Endothelial cell of umbilical vein (primary cell): ENCODE data around the gene ATP6V1B1. TPM values are rescaled to one million over a fixed set of nuclear protein-coding genes. Genes with fewer than 3 reads are reported as not detected.

Experiments
- BruUV-seq: library from RNA; stranded (reverse); fragments of 400-500 nt; replicated peaks from 2 replicates; lab custom pipeline; 2021; lab: Mats Ljungman, UMichigan
- CTCF ChIA-PET: fragments of 300-600, 350-600 bp; sonication (Branson Sonifier 250); formaldehyde crosslinking; loops from one replicate; lab custom pipeline; 2021; ENCODE audit warnings: antibody characterized with exemption, inconsistent platforms; lab: Charles Lee
- POLR2A ChIA-PET: fragments of 300-600, 350-600 bp; sonication (Branson Sonifier 250); formaldehyde crosslinking; loops from one replicate; lab custom pipeline; 2021; ENCODE audit warnings: antibody characterized with exemption, inconsistent platforms; lab: Charles Lee
- DNase-seq: peaks from one replicate; pipeline ENCODE4 v3.0.0-alpha.2; 2011; ENCODE audit warnings: low read depth, low spot score
- FAIRE-seq: peaks from 2 replicates; lab custom pipeline; 2011; peaks lifted over from hg19 to GRCh38; lab: Jason Lieb, UNC
- H2AFZ ChIP-seq: 2 replicates; pipeline ENCODE4 v1.6.0; 2012; ENCODE audit warnings: low read depth, low read length, control low read depth, inconsistent platforms
- H3K27ac ChIP-seq: 2 replicates; pipeline ENCODE4 v1.5.1; 2011; ENCODE audit warnings: low read depth, mild to moderate bottlenecking, control low read depth, low read length, moderate library complexity; ENCODE audit not compliant: insufficient read depth
- H3K27me3 ChIP-seq, 2 experiments: 2 replicates each; pipeline versions ENCODE4 v1.6.0 to v1.6.1; 2011; ENCODE audit warnings: low read length in 2 of 2, mixed read lengths in 1 of 2; ENCODE audit not compliant: control insufficient read depth in 2 of 2, insufficient read depth in 2 of 2
- H3K36me3 ChIP-seq, 2 experiments: 2 replicates in 1 of 2; 3 replicates in 1 of 2; pipeline ENCODE4 v1.5.1; 2011; ENCODE audit warnings: low read length in 2 of 2, mild to moderate bottlenecking in 1 of 2, moderate library complexity in 1 of 2; ENCODE audit not compliant: control insufficient read depth in 2 of 2, insufficient read depth in 2 of 2; ENCODE audit errors: extremely low read depth in 1 of 2
- H3K4me1 ChIP-seq: 3 replicates; pipeline ENCODE4 v1.5.1; 2011; ENCODE audit warnings: mild to moderate bottlenecking, low read length; ENCODE audit not compliant: control insufficient read depth, insufficient read depth; ENCODE audit errors: extremely low read depth
- H3K4me2 ChIP-seq: 2 replicates; pipeline ENCODE4 v1.6.1; 2011; ENCODE audit warnings: low read length, control low read depth, mixed read lengths; ENCODE audit not compliant: insufficient read depth
- H3K4me3 ChIP-seq, 3 experiments: fragments of 200-600 bp in 1 of 3; sonication (generic), shearing (Covaris generic) in 1 of 3; replicated peaks in 1 of 3; 2 replicates each; pipeline ENCODE4 v1.5.1; 2011 to 2016; ENCODE audit warnings: control low read depth in 3 of 3, low read length in 3 of 3, mild to moderate bottlenecking in 2 of 3, inconsistent platforms in 1 of 3, low read depth in 1 of 3, moderate library complexity in 1 of 3; ENCODE audit not compliant: insufficient read depth in 1 of 3
- H3K79me2 ChIP-seq: 2 replicates; pipeline ENCODE4 v1.6.0; 2012; ENCODE audit warnings: low read length, inconsistent platforms; ENCODE audit not compliant: control insufficient read depth, insufficient read depth
- H3K9ac ChIP-seq: replicated peaks from 2 replicates; pipeline ENCODE3; 2011; ENCODE audit warnings: low read length, control low read depth; ENCODE audit not compliant: insufficient read depth; ENCODE audit errors: extremely low read depth
- H3K9me1 ChIP-seq: replicated peaks from 3 replicates; pipeline ENCODE4 v1.6.0; 2011; ENCODE audit warnings: mild to moderate bottlenecking, low read length; ENCODE audit not compliant: control insufficient read depth, insufficient read depth; ENCODE audit errors: extremely low read depth
- H3K9me3 ChIP-seq: replicated peaks from 2 replicates; pipeline ENCODE4 v1.5.1; 2012; ENCODE audit warnings: low read length, inconsistent platforms; ENCODE audit not compliant: control insufficient read depth, insufficient read depth
- H4K20me1 ChIP-seq: replicated peaks from 2 replicates; pipeline ENCODE3; 2011; ENCODE audit warnings: mild to moderate bottlenecking, low read length; ENCODE audit not compliant: control insufficient read depth, insufficient read depth; ENCODE audit errors: extremely low read depth
- CTCF ChIP-seq, 2 donors: IDR thresholded peaks; 1 replicate in 1 of 2; 2 replicates in 1 of 2; pipeline ENCODE4 v1.5.1; 2011; ENCODE audit warnings: low read length in 2 of 2, mild to moderate bottlenecking in 2 of 2, moderate library complexity in 2 of 2, control low read depth in 1 of 2, inconsistent platforms in 1 of 2, low read depth in 1 of 2; ENCODE audit not compliant: insufficient read depth in 1 of 2; ENCODE audit errors: extremely low read depth in 1 of 2
- FOS ChIP-seq: IDR thresholded peaks from 2 replicates; pipeline ENCODE4 v1.6.1; 2011; ENCODE audit warnings: mild to moderate bottlenecking, low read length, moderate library complexity, borderline replicate concordance; ENCODE audit not compliant: insufficient read depth
- JUN ChIP-seq: IDR thresholded peaks from 2 replicates; pipeline ENCODE4 v1.6.1; 2011; ENCODE audit warnings: borderline replicate concordance, low read depth; ENCODE audit not compliant: insufficient read length, insufficient read depth
- POLR2A ChIP-seq: IDR thresholded peaks from 2 replicates; pipeline ENCODE4 v1.6.1; 2012; ENCODE audit warnings: low read depth, mild to moderate bottlenecking, control low read depth, low read length
- dilution Hi-C: fragments of 300-500 bp; cut with MboI; formaldehyde crosslinking; loops from one replicate; pipeline ENCODE4 v1.15.0; 2019; ENCODE audit warnings: low sequenced_read_pairs; ENCODE audit not compliant: extremely low pct_ligation_motif_present
- intact Hi-C: fragments of 100-400 bp; cut with micrococcal nuclease; formaldehyde crosslinking; loops from one replicate; pipeline ENCODE4 v1.10.0; 2022
- polyA plus RNA-seq, 4 experiments: library from polyadenylated mRNA; depleted of rRNA in 3 of 4; stranded (reverse) in 3 of 4; unstranded in 1 of 4; fragments of >200 nt; gene quantifications; 2 replicates each; pipeline versions ENCODE4 v1.2.1 to v1.2.3, GENCODE V29; 2011 to 2012; ENCODE audit warnings: missing spikeins in 1 of 4
- total RNA-seq: library from RNA; stranded (reverse); gene quantifications from 2 replicates; pipeline ENCODE4 v1.2.3, GENCODE V29; 2021
- TF ChIP-seq, protein P1 (sequence below): IDR thresholded peaks from 2 replicates; pipeline ENCODE4 v1.6.1; 2011; ENCODE audit not compliant: insufficient read depth, insufficient read length

ATP6V1B1 gene
- total and polyA plus RNA-seq, 2 donors (not counting 3 experiments of a cell fraction or from before 2014, with no cell fraction given), result 0.77 TPM; not detected in 1

DNA sequence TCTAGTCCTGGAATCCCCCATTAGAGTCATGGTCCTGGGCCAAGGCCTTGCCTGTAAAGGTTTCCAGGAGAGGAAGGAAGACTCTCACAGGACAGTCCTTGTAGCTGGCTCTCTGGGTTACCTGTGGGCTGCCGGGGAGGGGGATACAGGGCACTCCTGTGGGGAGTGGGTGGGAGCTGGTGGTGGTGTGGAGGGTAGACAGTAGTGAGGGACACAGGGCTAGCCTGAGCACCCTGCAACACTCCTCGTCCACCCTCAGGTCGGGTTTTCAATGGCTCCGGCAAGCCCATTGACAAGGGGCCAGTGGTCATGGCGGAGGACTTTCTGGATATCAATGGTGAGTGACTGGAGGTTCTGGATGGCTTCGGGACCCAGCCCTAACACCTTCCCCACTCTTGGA is 23.1 kb downstream of the ATP6V1B1 start:
- H2AFZ ChIP-seq, result no peak overlapping the region
- H3K4me2 ChIP-seq, result no peak overlapping the region
- H3K4me3 ChIP-seq, result no peak overlapping the region
- H3K27ac ChIP-seq, result no peak overlapping the region
- BruUV-seq, result no TSS peak
- TF ChIP-seq CTCF (IDR thresholded peaks at IDR 0.05; ENCODE audit: extremely low read depth in 1 of 2, insufficient read depth in 1 of 2, low read depth in 1 of 2, low read length in 2 of 2) (no peak), JUN (no peak)
- TF ChIP-seq, protein P1, sequence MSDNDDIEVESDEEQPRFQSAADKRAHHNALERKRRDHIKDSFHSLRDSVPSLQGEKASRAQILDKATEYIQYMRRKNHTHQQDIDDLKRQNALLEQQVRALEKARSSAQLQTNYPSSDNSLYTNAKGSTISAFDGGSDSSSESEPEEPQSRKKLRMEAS, result no peak
- H3K4me1 ChIP-seq, result peaks cover 3% of the 10 kb centered on the region
- intact Hi-C loops, result no loop called here
- dilution Hi-C loops, result no loop called here
- peaks cover 21 to 32% of the 10 kb centered on the region in 2 experiments for H3K27me3 ChIP-seq
- no peak for DNase-seq
- no peaks in the 10 kb centered on the region for H3K36me3 ChIP-seq
- no peaks in the 10 kb centered on the region for H3K9me3 ChIP-seq
- no peak overlapping the region for H3K9ac ChIP-seq
- no peak for FAIRE-seq
- POLR2A ChIA-PET, result no interaction called here
- H3K9me1 ChIP-seq, result no peaks in the 10 kb centered on the region
- no peaks in the 10 kb centered on the region for H3K79me2 ChIP-seq
- H4K20me1 ChIP-seq, result no peaks in the 10 kb centered on the region
- CTCF ChIA-PET, result interaction anchor here (1.3 to 10.3 kb wide), 2 partner anchors 11 to 87 kb away, joined by 4 to 84 read pairs; no protein-coding TSS in a partner anchor

- DNase-seq (no peak), FAIRE-seq (no peak)
- Histone ChIP-seq H3K4me3 (no peak overlapping the region), H3K4me2 (no peak overlapping the region), H3K9ac (no peak overlapping the region), H4K20me1 (no peaks in the 10 kb centered on the region), H3K36me3 (no peaks in the 10 kb centered on the region), H3K27me3 (peaks cover 22 to 32% of the 10 kb centered on the region in 2 experiments), H3K9me1 (no peaks in the 10 kb centered on the region), H3K27ac (no peak overlapping the region), H3K9me3 (no peaks in the 10 kb centered on the region), H2AFZ (no peak overlapping the region), H3K4me1 (peaks cover 3% of the 10 kb centered on the region), H3K79me2 (no peaks in the 10 kb centered on the region)
- dilution Hi-C loops, result no loop called here
- CTCF ChIA-PET, result interaction anchor here (1.4 to 10.3 kb wide), 3 partner anchors 9 to 86 kb away, joined by 3 to 84 read pairs (median 5); no protein-coding TSS in a partner anchor
- TF ChIP-seq FOS, result no peak
- no peak for TF ChIP-seq POLR2A
- POLR2A ChIA-PET, result no interaction called here
- intact Hi-C loops, result no loop called here
- BruUV-seq, result no TSS peak
Observed at GRCh38 chr2:70959271-70959761, 23.6 kb downstream of the ATP6V1B1 start.
